Measurements from ENCODE around the gene TMOD3. TPM values are rescaled to one million over a fixed set of nuclear protein-coding genes. Genes with fewer than 3 reads are reported as not detected.

The TMOD3 gene
- total RNA-seq, 1 donor from 2014 or later = 30.9 TPM

GRCh38 chr15:51833772-51834171 lies 4.3 kb downstream of the TMOD3 start:
- peaks cover 85% of the 10 kb centered on the region for H3K4me1 ChIP-seq
- DNase-seq = no peak
- no peaks in the 10 kb centered on the region for H3K27me3 ChIP-seq (ENCODE audit: low read depth)
- no peak overlapping the region for H3K27ac ChIP-seq (replicated peaks)
- H3K9me3 ChIP-seq (replicated peaks) = no peaks in the 10 kb centered on the region
- intact Hi-C loops (cut with micrococcal nuclease) = no loop called here
- no peak overlapping the region for H3K4me3 ChIP-seq
- no peaks in the 10 kb centered on the region for H3K36me3 ChIP-seq
- TF ChIP-seq, protein P1, sequence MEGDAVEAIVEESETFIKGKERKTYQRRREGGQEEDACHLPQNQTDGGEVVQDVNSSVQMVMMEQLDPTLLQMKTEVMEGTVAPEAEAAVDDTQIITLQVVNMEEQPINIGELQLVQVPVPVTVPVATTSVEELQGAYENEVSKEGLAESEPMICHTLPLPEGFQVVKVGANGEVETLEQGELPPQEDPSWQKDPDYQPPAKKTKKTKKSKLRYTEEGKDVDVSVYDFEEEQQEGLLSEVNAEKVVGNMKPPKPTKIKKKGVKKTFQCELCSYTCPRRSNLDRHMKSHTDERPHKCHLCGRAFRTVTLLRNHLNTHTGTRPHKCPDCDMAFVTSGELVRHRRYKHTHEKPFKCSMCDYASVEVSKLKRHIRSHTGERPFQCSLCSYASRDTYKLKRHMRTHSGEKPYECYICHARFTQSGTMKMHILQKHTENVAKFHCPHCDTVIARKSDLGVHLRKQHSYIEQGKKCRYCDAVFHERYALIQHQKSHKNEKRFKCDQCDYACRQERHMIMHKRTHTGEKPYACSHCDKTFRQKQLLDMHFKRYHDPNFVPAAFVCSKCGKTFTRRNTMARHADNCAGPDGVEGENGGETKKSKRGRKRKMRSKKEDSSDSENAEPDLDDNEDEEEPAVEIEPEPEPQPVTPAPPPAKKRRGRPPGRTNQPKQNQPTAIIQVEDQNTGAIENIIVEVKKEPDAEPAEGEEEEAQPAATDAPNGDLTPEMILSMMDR (IDR thresholded peaks at IDR 0.05; ENCODE audit: borderline replicate concordance) = no peak

DNA sequence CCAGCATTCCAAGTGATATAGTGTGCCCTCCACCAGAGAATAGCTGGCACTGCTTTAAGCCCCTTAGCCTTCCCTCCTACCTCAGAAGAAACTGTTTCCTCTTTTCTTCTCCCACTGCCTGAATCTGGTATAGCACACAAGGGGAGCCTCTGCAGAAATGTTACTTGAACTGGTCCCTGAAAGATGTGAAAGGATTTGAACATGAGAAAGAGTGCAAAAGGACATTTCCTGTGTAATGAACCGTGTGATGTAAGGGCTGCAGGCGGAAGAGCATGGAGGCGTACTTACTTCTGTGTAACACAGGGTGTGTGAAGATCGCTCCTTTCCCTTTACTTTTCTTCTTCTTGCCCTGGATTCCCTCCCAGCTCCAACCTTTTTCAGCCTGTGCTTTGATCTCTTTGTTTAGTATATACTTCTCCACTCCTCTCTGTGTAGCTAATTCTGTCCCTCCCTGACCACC lies 8.4 kb downstream of the TMOD3 start:
- DNase-seq = no peak
- Histone ChIP-seq H3K27ac (replicated peaks) (no peak overlapping the region), H3K4me3 (no peak overlapping the region), H3K9me3 (replicated peaks) (no peaks in the 10 kb centered on the region), H3K4me1 (peaks cover 81% of the 10 kb centered on the region), H3K27me3 (ENCODE audit: low read depth) (no peaks in the 10 kb centered on the region), H3K36me3 (no peaks in the 10 kb centered on the region)
- TF ChIP-seq, protein P1 (IDR thresholded peaks at IDR 0.05; ENCODE audit: borderline replicate concordance) = no peak
- intact Hi-C loops (cut with micrococcal nuclease) = no loop called here

DNA sequence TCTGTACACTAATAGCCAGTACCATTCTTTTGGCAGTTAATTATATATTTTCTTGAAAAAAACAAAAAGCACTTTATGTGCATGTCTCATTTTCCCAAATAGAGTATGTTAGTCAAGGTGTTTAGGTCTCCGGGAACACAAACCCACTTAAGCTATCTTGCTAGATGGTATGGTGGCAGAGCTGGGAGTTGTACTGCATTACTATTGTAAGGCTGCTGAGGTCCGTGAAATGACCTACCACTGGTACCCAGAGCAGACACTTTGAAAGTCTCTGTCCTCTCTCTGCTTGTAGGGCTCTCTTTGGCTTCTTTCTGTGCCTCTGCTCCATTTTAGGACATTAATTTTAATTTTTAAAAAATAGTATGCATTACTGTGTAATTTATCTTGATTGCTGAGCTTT lies 8.8 kb downstream of the TMOD3 start:
- Histone ChIP-seq H3K9me3 (replicated peaks) (no peaks in the 10 kb centered on the region), H3K27me3 (ENCODE audit: low read depth) (no peaks in the 10 kb centered on the region), H3K36me3 (no peaks in the 10 kb centered on the region), H3K27ac (replicated peaks) (no peak overlapping the region), H3K4me3 (no peak overlapping the region), H3K4me1 (peaks cover 84% of the 10 kb centered on the region)
- intact Hi-C loops (cut with micrococcal nuclease) = no loop called here
- TF ChIP-seq, protein P1 (IDR thresholded peaks at IDR 0.05; ENCODE audit: borderline replicate concordance) = no peak
- DNase-seq = no peak

- Histone ChIP-seq H3K4me1 (peaks cover 94% of the 10 kb centered on the region), H3K36me3 (no peaks in the 10 kb centered on the region), H3K9me3 (replicated peaks) (no peaks in the 10 kb centered on the region), H3K27ac (replicated peaks) (no peak overlapping the region), H3K27me3 (ENCODE audit: low read depth) (no peaks in the 10 kb centered on the region), H3K4me3 (no peak overlapping the region)
- no peak for DNase-seq
- TF ChIP-seq, protein P1 (IDR thresholded peaks at IDR 0.05; ENCODE audit: borderline replicate concordance) = no peak
- intact Hi-C loops (cut with micrococcal nuclease) = no loop called here
Measured at GRCh38 chr15:51840692-51841091, 11.2 kb downstream of the TMOD3 start.

DNA sequence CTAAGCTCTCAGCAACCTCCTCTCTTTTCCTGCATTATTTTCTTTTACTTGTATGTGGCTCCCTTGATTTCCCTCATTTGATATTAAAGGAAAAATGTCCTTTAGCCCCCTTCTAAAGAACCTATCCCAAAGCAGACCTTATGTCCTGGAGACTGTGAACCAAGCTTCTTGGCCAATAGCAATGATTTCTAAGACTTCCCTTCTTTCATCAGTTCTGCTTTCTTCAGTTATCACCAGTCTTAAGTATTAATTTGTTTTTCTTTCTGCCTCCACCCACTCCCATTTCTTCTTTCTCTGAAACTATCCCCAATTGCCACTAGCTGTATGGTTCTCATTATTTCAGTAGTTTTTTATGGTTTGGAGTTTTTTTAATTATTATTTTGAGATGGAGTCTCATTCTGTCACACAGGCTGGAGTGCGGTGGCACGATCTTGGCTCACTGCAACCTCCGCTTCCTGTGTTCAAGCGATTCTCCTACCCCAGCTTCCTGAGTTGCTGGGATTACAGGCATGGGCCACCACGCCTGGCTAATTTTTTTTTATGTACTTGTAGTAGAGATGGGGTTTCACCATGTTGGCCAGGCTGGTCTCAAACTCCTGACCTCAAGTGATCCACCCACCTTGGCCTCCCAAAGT lies 12.1 kb downstream of the TMOD3 start:
- Histone ChIP-seq H3K27ac (replicated peaks) (peak overlapping the region; percentile 31), H3K4me3 (no peak overlapping the region), H3K27me3 (ENCODE audit: low read depth) (no peaks in the 10 kb centered on the region), H3K36me3 (no peaks in the 10 kb centered on the region), H3K9me3 (replicated peaks) (no peaks in the 10 kb centered on the region), H3K4me1 (peaks cover 94% of the 10 kb centered on the region)
- TF ChIP-seq, protein P1 (IDR thresholded peaks at IDR 0.05; ENCODE audit: borderline replicate concordance) = no peak
- intact Hi-C loops (cut with micrococcal nuclease) = no loop called here
- no peak for DNase-seq
